Measurements from ENCODE around the gene DUT. TPM values are rescaled to one million over a fixed set of nuclear protein-coding genes. Genes with fewer than 3 reads are reported as not detected.

The DUT gene
- 10 to 100 TPM; 37.4 to 56.0 (median 43.3) TPM for total RNA-seq
- 10 to 100 TPM; 29.5 to 33.1 (median 32.2) TPM for polyA plus RNA-seq
- long read RNA-seq, donor 1, transcript DUT-201 (7 exons, 2,147 nt), result major isoform, 23 of 42 reads
- long read RNA-seq, donor 1, transcript DUT-205 (7 exons, 769 nt), result minor isoform, 7 of 42 reads
- long read RNA-seq, donor 1, transcript DUT-204 (7 exons, 724 nt), result minor isoform, 5 of 42 reads
- long read RNA-seq, donor 1, transcript DUT-202 (6 exons, 1,935 nt), result minor isoform, 5 of 42 reads
- long read RNA-seq, donor 1, partial matches to known transcripts, result 0 of 42 reads
- long read RNA-seq, donor 1, other reads (novel, unspliced or antisense), result 1 of 42 reads
- long read RNA-seq, donor 2, transcript DUT-202 (6 exons, 1,935 nt), result minor isoform, 17 of 65 reads
- long read RNA-seq, donor 2, transcript DUT-204 (7 exons, 724 nt), result minor isoform, 6 of 65 reads
- long read RNA-seq, donor 2, transcript DUT-205 (7 exons, 769 nt), result minor isoform, 17 of 65 reads
- long read RNA-seq, donor 2, transcript DUT-201 (7 exons, 2,147 nt), result major isoform, 22 of 65 reads
- long read RNA-seq, donor 2, partial matches to known transcripts, result 0 of 65 reads
- long read RNA-seq, donor 2, other reads (novel, unspliced or antisense), result 1 of 65 reads

GRCh38 chr15:48330855-48331795 is at the start of gene DUT:
Gene DUT (plus strand): TSS chr15:48331429. CDS start chr15:48331516, 87 bp downstream.
- TF ChIP-seq, protein P1, sequence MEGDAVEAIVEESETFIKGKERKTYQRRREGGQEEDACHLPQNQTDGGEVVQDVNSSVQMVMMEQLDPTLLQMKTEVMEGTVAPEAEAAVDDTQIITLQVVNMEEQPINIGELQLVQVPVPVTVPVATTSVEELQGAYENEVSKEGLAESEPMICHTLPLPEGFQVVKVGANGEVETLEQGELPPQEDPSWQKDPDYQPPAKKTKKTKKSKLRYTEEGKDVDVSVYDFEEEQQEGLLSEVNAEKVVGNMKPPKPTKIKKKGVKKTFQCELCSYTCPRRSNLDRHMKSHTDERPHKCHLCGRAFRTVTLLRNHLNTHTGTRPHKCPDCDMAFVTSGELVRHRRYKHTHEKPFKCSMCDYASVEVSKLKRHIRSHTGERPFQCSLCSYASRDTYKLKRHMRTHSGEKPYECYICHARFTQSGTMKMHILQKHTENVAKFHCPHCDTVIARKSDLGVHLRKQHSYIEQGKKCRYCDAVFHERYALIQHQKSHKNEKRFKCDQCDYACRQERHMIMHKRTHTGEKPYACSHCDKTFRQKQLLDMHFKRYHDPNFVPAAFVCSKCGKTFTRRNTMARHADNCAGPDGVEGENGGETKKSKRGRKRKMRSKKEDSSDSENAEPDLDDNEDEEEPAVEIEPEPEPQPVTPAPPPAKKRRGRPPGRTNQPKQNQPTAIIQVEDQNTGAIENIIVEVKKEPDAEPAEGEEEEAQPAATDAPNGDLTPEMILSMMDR (IDR thresholded peaks at IDR 0.05), result no peak
- Histone ChIP-seq H3K36me3 (ENCODE audit: insufficient read depth in 1 of 2, low read depth in 1 of 2) (peaks cover 5 to 29% of the 10 kb centered on the region in 2 donors), H3K4me1 (peaks cover 24% of the 10 kb centered on the region), H3K27ac (peak within 1 kb of the TSS; percentile 98), H3K4me3 (peak within 1 kb of the TSS; percentile 98), H3K9me3 (no peaks in the 10 kb centered on the region), H3K27me3 (ENCODE audit: insufficient read depth in 3 of 3, low read length in 2 of 3) (no peaks in the 10 kb centered on the region)
- 0% methylated on average over 69 to 89 of the region's 89 CpGs for WGBS, 3 donors
- DNase-seq (peak; percentile 89 to 93), ATAC-seq (peak; percentile 91 to 94 (median 93))
- intact Hi-C loops (cut with DNase I), result no loop called here

GRCh38 chr15:48281674-48282073 is 49.6 kb upstream of the DUT start:
- H3K4me1 ChIP-seq, result no peaks in the 10 kb centered on the region
- H3K27me3 ChIP-seq (ENCODE audit: insufficient read depth in 3 of 3, low read length in 2 of 3), result peaks cover 0 to 3% (median 0%) of the 10 kb centered on the region in 3 donors
- intact Hi-C loops (cut with DNase I), result loop anchor here in 1 of 2 donors (2.0 kb wide), 1 partner anchor 1087 kb away; no protein-coding TSS in a partner anchor
- no peaks in the 10 kb centered on the region for H3K36me3 ChIP-seq (ENCODE audit: insufficient read depth in 1 of 2, low read depth in 1 of 2)
- DNase-seq, result no peak
- no peaks in the 10 kb centered on the region for H3K9me3 ChIP-seq
- 75 to 82% (median 77%) methylated on average over 4 of the region's 4 CpGs for WGBS, 3 donors
- TF ChIP-seq, protein P1 (IDR thresholded peaks at IDR 0.05), result no peak
- H3K4me3 ChIP-seq, result no peak overlapping the region
- no peak for ATAC-seq
- no peak overlapping the region for H3K27ac ChIP-seq

- H3K27ac ChIP-seq, result no peak overlapping the region
- ATAC-seq, result no peak
- no peaks in the 10 kb centered on the region for H3K9me3 ChIP-seq
- no peaks in the 10 kb centered on the region for H3K4me1 ChIP-seq
- no peak overlapping the region for H3K4me3 ChIP-seq
- 54 to 60% (median 59%) methylated on average over 4 of the region's 4 CpGs for WGBS, 3 donors
- intact Hi-C loops (cut with DNase I), result loop anchor here in 1 of 2 donors (2.0 kb wide), 1 partner anchor 1087 kb away; no protein-coding TSS in a partner anchor
- TF ChIP-seq, protein P1 (IDR thresholded peaks at IDR 0.05), result no peak
- no peaks in the 10 kb centered on the region for H3K27me3 ChIP-seq (ENCODE audit: insufficient read depth in 3 of 3, low read length in 2 of 3)
- H3K36me3 ChIP-seq (ENCODE audit: insufficient read depth in 1 of 2, low read depth in 1 of 2), result no peaks in the 10 kb centered on the region
- no peak for DNase-seq
Observed at GRCh38 chr15:48282216-48282615, 49.0 kb upstream of the DUT start.

- Histone ChIP-seq H3K4me1 (no peaks in the 10 kb centered on the region), H3K4me3 (no peak overlapping the region), H3K36me3 (ENCODE audit: insufficient read depth in 1 of 2, low read depth in 1 of 2) (no peaks in the 10 kb centered on the region), H3K27ac (no peak overlapping the region), H3K9me3 (no peaks in the 10 kb centered on the region), H3K27me3 (ENCODE audit: insufficient read depth in 3 of 3, low read length in 2 of 3) (no peaks in the 10 kb centered on the region)
- 55 to 59% (median 58%) methylated on average over 6 of the region's 6 CpGs for WGBS, 3 donors
- TF ChIP-seq, protein P1 (IDR thresholded peaks at IDR 0.05), result no peak
- intact Hi-C loops (cut with DNase I), result loop anchor here in 1 of 2 donors (2.0 kb wide), 1 partner anchor 1089 kb away; no protein-coding TSS in a partner anchor
- no peak for DNase-seq
- no peak for ATAC-seq
Observed at GRCh38 chr15:48283396-48284145, 47.7 kb upstream of the DUT start.

Measured in psoas muscle (tissue), 8 donors.